Panc1 (cell line): Measurements from ENCODE around the gene CWH43. TPM values are rescaled to one million over a fixed set of nuclear protein-coding genes. Genes with fewer than 3 reads are reported as not detected.
A peak's percentile ranks its signal among the peaks of the same experiment; 100 is the strongest.

Experiments used
- ATAC-seq: fragments of 200-7000 bp; cut with Tn5 transposase; 2 replicates; pipeline ENCODE4 v1.9.1; 2020; ENCODE audit warnings: mild to moderate bottlenecking, moderate library complexity
- BruUV-seq: library from RNA; stranded (reverse); fragments of 400-500 nt; replicated peaks from 2 replicates; lab custom pipeline; 2021; lab: Mats Ljungman, UMichigan
- CTCF ChIA-PET: fragments of 300-600 bp; sonication (Branson Sonifier 250); formaldehyde crosslinking; loops from one replicate; lab custom pipeline; 2022; ENCODE audit warnings: antibody characterized with exemption; lab: Charles Lee
- POLR2A ChIA-PET: fragments of 300-600 bp; sonication (Branson Sonifier 250); formaldehyde crosslinking; loops from one replicate; lab custom pipeline; 2022; ENCODE audit warnings: antibody characterized with exemption; lab: Charles Lee
- DNase-seq: peaks from one replicate; pipeline ENCODE4 v3.0.0-alpha.2; 2010; ENCODE audit warnings: low read depth, low spot score
- H3K27ac ChIP-seq: 2 replicates; pipeline ENCODE4 v1.5.1; 2011; ENCODE audit warnings: mild to moderate bottlenecking, low read length, inconsistent platforms
- H3K27me3 ChIP-seq: fragments of 200-500 bp; sonication (Bioruptor generic); 2 replicates; pipeline ENCODE4 v1.6.0; 2014; ENCODE audit warnings: low read length, inconsistent platforms; ENCODE audit not compliant: control insufficient read depth, insufficient read depth
- H3K36me3 ChIP-seq: fragments of 200-500 bp; sonication (Bioruptor generic); 2 replicates; pipeline ENCODE4 v1.5.1; 2014; ENCODE audit warnings: inconsistent platforms, mild to moderate bottlenecking, low read length, moderate library complexity; ENCODE audit not compliant: control insufficient read depth, insufficient read depth
- H3K4me1 ChIP-seq: 2 replicates; pipeline ENCODE4 v1.5.1; 2011; ENCODE audit warnings: inconsistent platforms, mild to moderate bottlenecking, low read length, moderate library complexity; ENCODE audit not compliant: control insufficient read depth, insufficient read depth
- H3K4me3 ChIP-seq, 2 experiments: 2 replicates each; pipeline ENCODE4 v1.5.1; 2011 to 2012; ENCODE audit warnings: low read depth in 2 of 2, low read length in 2 of 2, mild to moderate bottlenecking in 2 of 2, inconsistent platforms in 1 of 2, moderate library complexity in 1 of 2
- H3K9me3 ChIP-seq: fragments of 200-500 bp; sonication (Bioruptor generic); 2 replicates; pipeline ENCODE4 v1.5.1; 2014; ENCODE audit warnings: low read depth, mild to moderate bottlenecking, inconsistent platforms, low read length, moderate library complexity; ENCODE audit not compliant: control insufficient read depth, insufficient read depth
- CTCF ChIP-seq: fragments of 450-650 bp; IDR thresholded peaks from 2 replicates; pipeline ENCODE4 v1.5.1; 2017; ENCODE audit warnings: mild to moderate bottlenecking
- POLR2AphosphoS5 ChIP-seq: IDR thresholded peaks from 2 replicates; pipeline ENCODE4 v1.6.1; 2012; ENCODE audit warnings: mild to moderate bottlenecking, low read depth, low read length, moderate library complexity
- REST ChIP-seq, 2 experiments: IDR thresholded peaks; 2 replicates each; pipeline ENCODE4 v1.6.1; 2011 to 2012; ENCODE audit warnings: low read depth in 2 of 2, control low read depth in 1 of 2, low read length in 1 of 2, mild to moderate bottlenecking in 1 of 2, moderate library complexity in 1 of 2; ENCODE audit not compliant: insufficient read depth in 1 of 2
- SIN3A ChIP-seq: IDR thresholded peaks from 2 replicates; pipeline ENCODE4 v1.6.1; 2012; ENCODE audit warnings: low read depth, mild to moderate bottlenecking, low read length, moderate library complexity, borderline replicate concordance; ENCODE audit not compliant: insufficient read depth
- TCF7L2 ChIP-seq: IDR thresholded peaks from 2 replicates; pipeline ENCODE4 v1.6.1; 2011; ENCODE audit warnings: mild to moderate bottlenecking, low read depth, low read length, inconsistent platforms
- in situ Hi-C: cut with HindIII; loops from 2 replicates; pipeline ENCODE4 v1.10.0; 2016; ENCODE audit warnings: low sequenced_read_pairs, low pct_unique_long_range_greater_than_20kb
- intact Hi-C: fragments of 100-400 bp; cut with micrococcal nuclease; formaldehyde crosslinking; loops from one replicate; pipeline ENCODE4 v1.10.0; 2022; ENCODE audit not compliant: unreplicated experiment
- total RNA-seq: library from RNA; stranded (reverse); gene quantifications from one replicate; pipeline ENCODE4 v1.2.1, GENCODE V29; 2021; ENCODE audit not compliant: unreplicated experiment

The CWH43 gene
- total RNA-seq, 1 experiment from 2014 or later = not detected

DNA sequence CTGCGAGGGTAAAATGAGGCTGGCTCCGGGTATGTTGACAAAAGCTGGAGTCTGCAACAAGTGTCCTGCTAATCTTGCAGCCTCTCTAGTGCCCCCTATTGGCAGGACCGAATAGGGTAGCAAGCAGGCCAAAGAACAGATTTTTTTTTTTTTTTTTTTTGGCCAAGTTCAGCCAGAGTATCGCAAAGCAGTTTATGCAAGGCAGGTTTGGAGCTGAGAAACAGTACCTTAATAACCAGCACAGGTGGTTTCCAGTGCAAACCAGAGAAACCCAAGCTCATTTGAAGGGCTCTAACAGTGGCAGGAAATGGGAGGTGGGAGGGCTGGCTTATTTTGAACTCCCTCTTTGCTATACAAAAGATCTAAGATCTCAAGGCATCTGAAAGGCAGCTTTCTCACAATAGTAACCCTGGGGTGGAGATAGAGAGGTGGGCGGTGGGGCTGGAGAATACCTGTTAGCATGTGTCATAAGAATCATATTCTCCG lies 41.3 kb upstream of the CWH43 start:
- intact Hi-C loops (no loop called here), in situ Hi-C loops (no loop called here)
- ATAC-seq (no peak), DNase-seq (no peak)
- TF ChIP-seq POLR2AphosphoS5 (no peak), REST (IDR thresholded peaks at IDR 0.05; ENCODE audit: insufficient read depth in 1 of 2, low read depth in 2 of 2, low read length in 1 of 2) (no peak), CTCF (peak; percentile 71), TCF7L2 (no peak), SIN3A (no peak)
- no TSS peak for BruUV-seq
- ChIA-PET POLR2A (no interaction called here), CTCF (interaction anchor here (0.6 kb wide), 5 partner anchors 17 to 841 kb away, joined by 3 to 10 read pairs (median 5); no protein-coding TSS in a partner anchor)
- no peaks in the 10 kb centered on the region for H3K4me1 ChIP-seq
- H3K27me3 ChIP-seq = no peaks in the 10 kb centered on the region
- H3K4me3 ChIP-seq = no peak overlapping the region
- no peaks in the 10 kb centered on the region for H3K36me3 ChIP-seq
- H3K9me3 ChIP-seq = no peaks in the 10 kb centered on the region
- no peak overlapping the region for H3K27ac ChIP-seq

DNA sequence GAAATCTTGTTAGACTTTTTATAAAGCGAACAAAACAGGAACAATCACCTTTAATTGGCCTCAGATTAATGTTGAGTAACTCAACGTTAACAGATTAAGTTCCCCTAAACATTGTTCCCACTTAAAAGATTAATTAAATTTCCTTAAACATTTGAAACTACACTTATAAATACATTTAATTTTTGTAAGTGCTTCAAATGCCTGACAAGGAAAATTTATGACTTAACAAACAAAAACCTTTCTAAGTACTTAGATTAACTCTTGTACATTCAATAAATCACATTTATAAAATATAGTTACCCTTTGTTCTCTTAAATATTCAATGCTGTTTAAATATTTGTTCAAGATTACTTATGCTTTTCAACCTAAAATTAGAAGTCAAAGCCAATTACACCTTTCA lies 40.1 kb upstream of the CWH43 start:
- Histone ChIP-seq H3K36me3 (no peaks in the 10 kb centered on the region), H3K27ac (no peak overlapping the region), H3K27me3 (no peaks in the 10 kb centered on the region), H3K9me3 (no peaks in the 10 kb centered on the region), H3K4me1 (no peaks in the 10 kb centered on the region), H3K4me3 (no peak overlapping the region)
- in situ Hi-C loops (no loop called here), intact Hi-C loops (no loop called here)
- BruUV-seq = no TSS peak
- ChIA-PET POLR2A (no interaction called here), CTCF (no interaction called here)
- no peak for ATAC-seq
- no peak for DNase-seq
- no peak for TF ChIP-seq TCF7L2
- TF ChIP-seq POLR2AphosphoS5 = no peak
- TF ChIP-seq SIN3A = no peak
- TF ChIP-seq CTCF = no peak
- TF ChIP-seq REST (IDR thresholded peaks at IDR 0.05; ENCODE audit: insufficient read depth in 1 of 2, low read depth in 2 of 2, low read length in 1 of 2) = no peak
